GM12878 (cell line): ENCODE measurements around the gene SPAM1. TPM values are rescaled to one million over a fixed set of nuclear protein-coding genes. Genes with fewer than 3 reads are reported as not detected.

Experiments used
- ATAC-seq: fragments of 200-7000 bp; cut with Tn5 transposase; 3 replicates; pipeline ENCODE4 v1.9.1; 2020; ENCODE audit warnings: mild to moderate bottlenecking, moderate library complexity
- BruUV-seq: library from RNA; stranded (reverse); fragments of 400-500 nt; replicated peaks from 2 replicates; lab custom pipeline; 2021; lab: Mats Ljungman, UMichigan
- CTCF ChIA-PET: fragments of 300-600 bp; sonication (Branson Sonifier 250); formaldehyde crosslinking; extraction: SDS; loops from one replicate; lab custom pipeline; 2021; ENCODE audit warnings: inconsistent platforms; lab: Yijun Ruan, JAX
- POLR2A ChIA-PET: fragments of 350-600 bp; formaldehyde crosslinking; extraction: SDS; loops from one replicate; lab custom pipeline; 2021; ENCODE audit warnings: inconsistent platforms; lab: Charles Lee
- RAD21 ChIA-PET: fragments of 300-600 bp; sonication (Branson Sonifier 250); formaldehyde crosslinking; loops from one replicate; lab custom pipeline; 2023; ENCODE audit warnings: antibody characterized with exemption; ENCODE audit not compliant: unreplicated experiment; lab: Charles Lee
- SMC1A ChIA-PET: fragments of 300-600 bp; sonication (Branson Sonifier 250); formaldehyde crosslinking; loops from one replicate; lab custom pipeline; 2023; ENCODE audit not compliant: unreplicated experiment, uncharacterized antibody; lab: Charles Lee
- DNase-seq: peaks from one replicate; pipeline ENCODE4 v3.0.0-alpha.2; 2011; ENCODE audit warnings: low read depth, low spot score
- FAIRE-seq: peaks from 3 replicates; lab custom pipeline; 2011; peaks lifted over from hg19 to GRCh38; lab: Jason Lieb, UNC
- H2AFZ ChIP-seq: 2 replicates; pipeline ENCODE4 v1.6.0; 2011; ENCODE audit warnings: low read depth, low read length, control low read depth; ENCODE audit not compliant: control insufficient read depth
- H3K27ac ChIP-seq: 2 replicates; pipeline ENCODE4 v1.5.1; 2011; ENCODE audit warnings: control low read depth; ENCODE audit not compliant: control insufficient read depth, insufficient read depth
- H3K27me3 ChIP-seq, 2 experiments: replicated peaks in 1 of 2; 2 replicates each; pipeline versions ENCODE4 v1.6.0 to v1.6.1; 2011; ENCODE audit warnings: low read length in 1 of 2; ENCODE audit not compliant: control insufficient read depth in 2 of 2, insufficient read depth in 2 of 2
- H3K36me3 ChIP-seq, 2 experiments: 2 replicates each; pipeline ENCODE4 v1.5.1; 2011; ENCODE audit warnings: low read length in 1 of 2; ENCODE audit not compliant: control insufficient read depth in 2 of 2, insufficient read depth in 2 of 2
- H3K4me1 ChIP-seq: 2 replicates; pipeline ENCODE4 v1.6.1; 2011; ENCODE audit warnings: mild to moderate bottlenecking, low read length, moderate library complexity, mixed read lengths; ENCODE audit not compliant: control insufficient read depth, insufficient read depth
- H3K4me2 ChIP-seq: 2 replicates; pipeline ENCODE4 v1.6.0; 2011; ENCODE audit warnings: control low read depth; ENCODE audit not compliant: control insufficient read depth, insufficient read depth
- H3K4me3 ChIP-seq: fragments of 200-600 bp; sonication (generic); 2 replicates; pipeline ENCODE4 v1.5.1; 2016
- H3K79me2 ChIP-seq: 2 replicates; pipeline ENCODE4 v1.6.0; 2011; ENCODE audit warnings: low read length; ENCODE audit not compliant: control insufficient read depth, insufficient read depth
- H3K9ac ChIP-seq: 2 replicates; pipeline ENCODE4 v1.8.0; 2011; ENCODE audit warnings: low read length, control low read depth, mixed read lengths; ENCODE audit not compliant: control insufficient read depth, insufficient read depth
- H3K9me3 ChIP-seq: replicated peaks from 3 replicates; pipeline ENCODE4 v1.5.1; 2011; ENCODE audit warnings: mild to moderate bottlenecking, low read length; ENCODE audit not compliant: control insufficient read depth, insufficient read depth
- H4K20me1 ChIP-seq: 2 replicates; pipeline ENCODE4 v1.6.0; 2011; ENCODE audit not compliant: control insufficient read depth, insufficient read depth
- ATF2 ChIP-seq: IDR thresholded peaks from 2 replicates; pipeline ENCODE4 v1.6.1; 2012; ENCODE audit warnings: low read length, inconsistent platforms
- CBX5 ChIP-seq: sonication (generic); IDR thresholded peaks from 2 replicates; pipeline ENCODE4 v1.6.1; 2016; ENCODE audit warnings: low read depth, moderate library complexity, mild to moderate bottlenecking, inconsistent platforms
- EGR1 ChIP-seq, 2 experiments: IDR thresholded peaks; 1 replicate in 1 of 2; 2 replicates in 1 of 2; pipeline ENCODE4 v1.6.1; 2011 to 2012; ENCODE audit warnings: low read depth in 2 of 2, low read length in 2 of 2, borderline replicate concordance in 1 of 2, mild to moderate bottlenecking in 1 of 2, moderate library complexity in 1 of 2
- GABPA ChIP-seq: IDR thresholded peaks from 2 replicates; pipeline ENCODE4 v1.6.1; 2014; ENCODE audit warnings: antibody characterized with exemption, low read depth, mild to moderate bottlenecking, inconsistent platforms
- HDAC2 ChIP-seq: fragments of 200-600 bp; sonication (generic); IDR thresholded peaks from 2 replicates; pipeline ENCODE4 v1.6.1; 2017
- HDAC6 ChIP-seq: fragments of 200-600 bp; sonication (generic); IDR thresholded peaks from one replicate; pipeline ENCODE4 v1.8.0; 2017; ENCODE audit warnings: antibody characterized with exemption; ENCODE audit not compliant: unreplicated experiment
- IKZF1 ChIP-seq: fragments of 450-650 bp; conservative IDR thresholded peaks from 2 replicates; pipeline ENCODE4 v1.6.1; 2017; ENCODE audit warnings: antibody characterized with exemption, mild to moderate bottlenecking
- IKZF2 ChIP-seq, 2 experiments: fragments of 450-650 bp; IDR thresholded peaks; 2 replicates each; pipeline ENCODE4 v1.6.1; 2017; ENCODE audit warnings: mild to moderate bottlenecking in 2 of 2, moderate library complexity in 2 of 2
- IRF4 ChIP-seq: IDR thresholded peaks from 2 replicates; pipeline ENCODE4 v1.6.1; 2011; ENCODE audit warnings: low read depth, low read length
- JUND ChIP-seq: IDR thresholded peaks from 2 replicates; pipeline ENCODE4 v1.6.1; 2012; ENCODE audit warnings: low read depth, mild to moderate bottlenecking, low read length, improper control_type of control experiment, moderate library complexity
- MEF2B ChIP-seq: fragments of 450-650 bp; IDR thresholded peaks from 2 replicates; pipeline ENCODE4 v1.6.1; 2018; ENCODE audit warnings: mild to moderate bottlenecking, moderate library complexity; ENCODE audit not compliant: partially characterized antibody, poor library complexity, severe bottlenecking
- MTA3 ChIP-seq: IDR thresholded peaks from 2 replicates; pipeline ENCODE4 v1.6.1; 2012; ENCODE audit warnings: low read length, inconsistent platforms, borderline replicate concordance
- NFYB ChIP-seq: IDR thresholded peaks from 2 replicates; pipeline ENCODE4 v1.6.1; 2011; ENCODE audit warnings: low read depth, mild to moderate bottlenecking, low read length, improper control_type of control experiment, moderate library complexity; ENCODE audit not compliant: insufficient read depth
- RUNX3 ChIP-seq: IDR thresholded peaks from 2 replicates; pipeline ENCODE4 v1.6.1; 2012; ENCODE audit warnings: low read length, inconsistent platforms
- SREBF2 ChIP-seq: IDR thresholded peaks from 2 replicates; pipeline ENCODE4 v1.6.1; 2012; ENCODE audit warnings: mild to moderate bottlenecking, low read length
- STAT1 ChIP-seq: fragments of 450-650 bp; conservative IDR thresholded peaks from 2 replicates; pipeline ENCODE4 v1.6.1; 2014; ENCODE audit warnings: antibody characterized with exemption, mild to moderate bottlenecking
- TCF12 ChIP-seq: IDR thresholded peaks from 2 replicates; pipeline ENCODE4 v1.6.1; 2011; ENCODE audit warnings: low read depth, mild to moderate bottlenecking, low read length
- ZBTB33 ChIP-seq: fragments of 450-650 bp; IDR thresholded peaks from 2 replicates; pipeline ENCODE4 v1.6.1; 2017; ENCODE audit warnings: mild to moderate bottlenecking
- ZNF687 ChIP-seq: fragments of 450-650 bp; IDR thresholded peaks from 2 replicates; pipeline ENCODE4 v1.6.1; 2017; ENCODE audit warnings: mild to moderate bottlenecking, moderate library complexity
- WGBS: methylation state at CpG from one replicate; pipeline ENCODE4 v1.1.6; 2016; ENCODE audit warnings: low lambda C conversion rate; ENCODE audit not compliant: insufficient replicate concordance, insufficient coverage; ENCODE audit errors: missing lambda C conversion rate; 5-methylcytosine and 5-hydroxymethylcytosine counted together
- in situ Hi-C: fragments of 300-500 bp; cut with MboI; formaldehyde crosslinking; loops from 9 replicates; pipeline ENCODE4 v1.14.3; 2018; ENCODE audit warnings: mixed read lengths
- intact Hi-C: fragments of 100-400 bp; cut with micrococcal nuclease; formaldehyde crosslinking; loops from one replicate; pipeline ENCODE4 v1.14.2; 2022; ENCODE audit not compliant: unreplicated experiment
- polyA plus RNA-seq, 11 experiments: library from polyadenylated mRNA; depleted of rRNA in 4 of 11; unstranded in 6 of 11; stranded (reverse) in 5 of 11; fragments of >200 nt; fragmentation: Nextera tagmentation in 4 of 11; fragmentation: Illumina TruSeq in 1 of 11; extraction: Ambion mirVana in 4 of 11; extraction: Trizol in 1 of 11; gene quantifications; 1 replicate in 1 of 11; 2 replicates in 10 of 11; pipeline versions ENCODE4 v1.2.1 to v1.2.3, GENCODE V29; 2011 to 2016; ENCODE audit warnings: inconsistent platforms in 2 of 11, missing spikeins in 2 of 11, low read depth in 1 of 11
- total RNA-seq, 4 experiments: library from RNA; depleted of rRNA in 3 of 4; stranded (reverse); fragments of >200 nt in 3 of 4; fragmentation: Illumina TruSeq in 1 of 4; extraction: Trizol in 1 of 4; gene quantifications; 2 replicates each; pipeline versions ENCODE4 v1.2.1 to v1.2.3, GENCODE V29; 2013 to 2021

Gene SPAM1
- total and polyA plus RNA-seq, 10 of the 15 experiments (the other 5 are each of a cell fraction or from before 2014, with no cell fraction given) = not detected

- ChIA-PET CTCF (no interaction called here), SMC1A (no interaction called here), RAD21 (no interaction called here), POLR2A (no interaction called here)
- no peak for ATAC-seq
- Histone ChIP-seq H3K4me1 (no peaks in the 10 kb centered on the region), H3K27ac (no peak overlapping the region), H3K4me3 (no peak overlapping the region), H3K79me2 (no peaks in the 10 kb centered on the region), H3K9ac (no peak overlapping the region), H3K9me3 (no peaks in the 10 kb centered on the region; the same call in 2 of the 3 replicates), H3K27me3 (no peaks in the 10 kb centered on the region), H4K20me1 (no peaks in the 10 kb centered on the region), H3K36me3 (no peaks in the 10 kb centered on the region), H3K4me2 (no peak overlapping the region), H2AFZ (no peak overlapping the region)
- intact Hi-C loops = no loop called here
- no peak for FAIRE-seq
- BruUV-seq = no TSS peak
- no peak for DNase-seq
- in situ Hi-C loops = no loop called here
- WGBS = 4% methylated on average over 1 of the region's 1 CpG
- TF ChIP-seq IKZF1 (no peak), EGR1 (IDR thresholded peaks at IDR 0.05; ENCODE audit: borderline replicate concordance in 1 of 2, low read depth in 2 of 2, low read length in 2 of 2) (no peak), ZBTB33 (no peak), JUND (no peak), IRF4 (no peak), STAT1 (no peak), NFYB (no peak), SREBF2 (no peak), MEF2B (no peak), ZNF687 (no peak), MTA3 (no peak), ATF2 (no peak), IKZF2 (IDR thresholded peaks at IDR 0.05) (no peak), GABPA (no peak), HDAC6 (no peak), RUNX3 (no peak), HDAC2 (no peak), CBX5 (no peak), TCF12 (no peak)
These were observed 19.4 kb downstream of the SPAM1 start for GRCh38 chr7:123944395-123944794.
